Panc1 (cell line): ENCODE results near the gene TOP1. TPM values are rescaled to one million over a fixed set of nuclear protein-coding genes. Genes with fewer than 3 reads are reported as not detected.

Source experiments
- ATAC-seq: fragments of 200-7000 bp; cut with Tn5 transposase; 2 replicates; pipeline ENCODE4 v1.9.1; 2020; ENCODE audit warnings: mild to moderate bottlenecking, moderate library complexity
- BruUV-seq: library from RNA; stranded (reverse); fragments of 400-500 nt; replicated peaks from 2 replicates; lab custom pipeline; 2021; lab: Mats Ljungman, UMichigan
- CTCF ChIA-PET: fragments of 300-600 bp; sonication (Branson Sonifier 250); formaldehyde crosslinking; loops from one replicate; lab custom pipeline; 2022; ENCODE audit warnings: antibody characterized with exemption; lab: Charles Lee
- POLR2A ChIA-PET: fragments of 300-600 bp; sonication (Branson Sonifier 250); formaldehyde crosslinking; loops from one replicate; lab custom pipeline; 2022; ENCODE audit warnings: antibody characterized with exemption; lab: Charles Lee
- DNase-seq: peaks from one replicate; pipeline ENCODE4 v3.0.0-alpha.2; 2010; ENCODE audit warnings: low read depth, low spot score
- H3K27ac ChIP-seq: 2 replicates; pipeline ENCODE4 v1.5.1; 2011; ENCODE audit warnings: mild to moderate bottlenecking, low read length, inconsistent platforms
- H3K27me3 ChIP-seq: fragments of 200-500 bp; sonication (Bioruptor generic); 2 replicates; pipeline ENCODE4 v1.6.0; 2014; ENCODE audit warnings: low read length, inconsistent platforms; ENCODE audit not compliant: control insufficient read depth, insufficient read depth
- H3K36me3 ChIP-seq: fragments of 200-500 bp; sonication (Bioruptor generic); 2 replicates; pipeline ENCODE4 v1.5.1; 2014; ENCODE audit warnings: inconsistent platforms, mild to moderate bottlenecking, low read length, moderate library complexity; ENCODE audit not compliant: control insufficient read depth, insufficient read depth
- H3K4me1 ChIP-seq: 2 replicates; pipeline ENCODE4 v1.5.1; 2011; ENCODE audit warnings: inconsistent platforms, mild to moderate bottlenecking, low read length, moderate library complexity; ENCODE audit not compliant: control insufficient read depth, insufficient read depth
- H3K4me3 ChIP-seq, 2 experiments: 2 replicates each; pipeline ENCODE4 v1.5.1; 2011 to 2012; ENCODE audit warnings: low read depth in 2 of 2, low read length in 2 of 2, mild to moderate bottlenecking in 2 of 2, inconsistent platforms in 1 of 2, moderate library complexity in 1 of 2
- H3K9me3 ChIP-seq: fragments of 200-500 bp; sonication (Bioruptor generic); 2 replicates; pipeline ENCODE4 v1.5.1; 2014; ENCODE audit warnings: low read depth, mild to moderate bottlenecking, inconsistent platforms, low read length, moderate library complexity; ENCODE audit not compliant: control insufficient read depth, insufficient read depth
- POLR2AphosphoS5 ChIP-seq: IDR thresholded peaks from 2 replicates; pipeline ENCODE4 v1.6.1; 2012; ENCODE audit warnings: mild to moderate bottlenecking, low read depth, low read length, moderate library complexity
- SIN3A ChIP-seq: IDR thresholded peaks from 2 replicates; pipeline ENCODE4 v1.6.1; 2012; ENCODE audit warnings: low read depth, mild to moderate bottlenecking, low read length, moderate library complexity, borderline replicate concordance; ENCODE audit not compliant: insufficient read depth
- TCF7L2 ChIP-seq: IDR thresholded peaks from 2 replicates; pipeline ENCODE4 v1.6.1; 2011; ENCODE audit warnings: mild to moderate bottlenecking, low read depth, low read length, inconsistent platforms
- in situ Hi-C: cut with HindIII; loops from 2 replicates; pipeline ENCODE4 v1.10.0; 2016; ENCODE audit warnings: low sequenced_read_pairs, low pct_unique_long_range_greater_than_20kb
- intact Hi-C: fragments of 100-400 bp; cut with micrococcal nuclease; formaldehyde crosslinking; loops from one replicate; pipeline ENCODE4 v1.10.0; 2022; ENCODE audit not compliant: unreplicated experiment
- total RNA-seq: library from RNA; stranded (reverse); gene quantifications from one replicate; pipeline ENCODE4 v1.2.1, GENCODE V29; 2021; ENCODE audit not compliant: unreplicated experiment
- TF ChIP-seq, protein P1 (sequence below): fragments of 450-650 bp; IDR thresholded peaks from 2 replicates; pipeline ENCODE4 v1.5.1; 2017; ENCODE audit warnings: mild to moderate bottlenecking
- TF ChIP-seq, protein P2 (sequence below), 2 experiments: IDR thresholded peaks; 2 replicates each; pipeline ENCODE4 v1.6.1; 2011 to 2012; ENCODE audit warnings: low read depth in 2 of 2, control low read depth in 1 of 2, low read length in 1 of 2, mild to moderate bottlenecking in 1 of 2, moderate library complexity in 1 of 2; ENCODE audit not compliant: insufficient read depth in 1 of 2

Gene TOP1
- total RNA-seq, 1 experiment from 2014 or later: 65.2 TPM

- DNase-seq: no peak
- H3K4me3 ChIP-seq: no peak overlapping the region
- no peak for TF ChIP-seq TCF7L2
- no peaks in the 10 kb centered on the region for H3K27me3 ChIP-seq
- H3K9me3 ChIP-seq: no peaks in the 10 kb centered on the region
- ChIA-PET CTCF (interaction anchor here (1.3 to 1.9 kb wide), 2 partner anchors 61 to 169 kb away, joined by 8 to 24 read pairs; partner anchors contain the start of gene LPIN3), POLR2A (no interaction called here)
- in situ Hi-C loops (no loop called here), intact Hi-C loops (loop anchor here (5.0 kb wide), 1 partner anchor 60 kb away; no protein-coding TSS in a partner anchor)
- no peak overlapping the region for H3K27ac ChIP-seq
- no peaks in the 10 kb centered on the region for H3K4me1 ChIP-seq
- no peak for ATAC-seq
- no TSS peak for BruUV-seq
- H3K36me3 ChIP-seq: no peaks in the 10 kb centered on the region; the same call in 1 of the 2 replicates
Measured at GRCh38 chr20:41171736-41172295, 143.2 kb downstream of the TOP1 start.

GRCh38 chr20:41172296-41173140 lies 143.9 kb downstream of the TOP1 start:
- intact Hi-C loops (loop anchor here (1.0 to 5.0 kb wide), 2 partner anchors 60 to 167 kb away; no protein-coding TSS in a partner anchor), in situ Hi-C loops (no loop called here)
- H3K4me1 ChIP-seq: no peaks in the 10 kb centered on the region
- H3K9me3 ChIP-seq: no peaks in the 10 kb centered on the region
- H3K4me3 ChIP-seq: no peak overlapping the region
- DNase-seq (no peak), ATAC-seq (peak; percentile 42)
- no peaks in the 10 kb centered on the region; the same call in 1 of the 2 replicates for H3K36me3 ChIP-seq
- H3K27me3 ChIP-seq: no peaks in the 10 kb centered on the region
- H3K27ac ChIP-seq: no peak overlapping the region
- TF ChIP-seq POLR2AphosphoS5 (no peak), SIN3A (no peak), TCF7L2 (no peak)
- TF ChIP-seq, protein P1, sequence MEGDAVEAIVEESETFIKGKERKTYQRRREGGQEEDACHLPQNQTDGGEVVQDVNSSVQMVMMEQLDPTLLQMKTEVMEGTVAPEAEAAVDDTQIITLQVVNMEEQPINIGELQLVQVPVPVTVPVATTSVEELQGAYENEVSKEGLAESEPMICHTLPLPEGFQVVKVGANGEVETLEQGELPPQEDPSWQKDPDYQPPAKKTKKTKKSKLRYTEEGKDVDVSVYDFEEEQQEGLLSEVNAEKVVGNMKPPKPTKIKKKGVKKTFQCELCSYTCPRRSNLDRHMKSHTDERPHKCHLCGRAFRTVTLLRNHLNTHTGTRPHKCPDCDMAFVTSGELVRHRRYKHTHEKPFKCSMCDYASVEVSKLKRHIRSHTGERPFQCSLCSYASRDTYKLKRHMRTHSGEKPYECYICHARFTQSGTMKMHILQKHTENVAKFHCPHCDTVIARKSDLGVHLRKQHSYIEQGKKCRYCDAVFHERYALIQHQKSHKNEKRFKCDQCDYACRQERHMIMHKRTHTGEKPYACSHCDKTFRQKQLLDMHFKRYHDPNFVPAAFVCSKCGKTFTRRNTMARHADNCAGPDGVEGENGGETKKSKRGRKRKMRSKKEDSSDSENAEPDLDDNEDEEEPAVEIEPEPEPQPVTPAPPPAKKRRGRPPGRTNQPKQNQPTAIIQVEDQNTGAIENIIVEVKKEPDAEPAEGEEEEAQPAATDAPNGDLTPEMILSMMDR: no peak
- TF ChIP-seq, protein P2, sequence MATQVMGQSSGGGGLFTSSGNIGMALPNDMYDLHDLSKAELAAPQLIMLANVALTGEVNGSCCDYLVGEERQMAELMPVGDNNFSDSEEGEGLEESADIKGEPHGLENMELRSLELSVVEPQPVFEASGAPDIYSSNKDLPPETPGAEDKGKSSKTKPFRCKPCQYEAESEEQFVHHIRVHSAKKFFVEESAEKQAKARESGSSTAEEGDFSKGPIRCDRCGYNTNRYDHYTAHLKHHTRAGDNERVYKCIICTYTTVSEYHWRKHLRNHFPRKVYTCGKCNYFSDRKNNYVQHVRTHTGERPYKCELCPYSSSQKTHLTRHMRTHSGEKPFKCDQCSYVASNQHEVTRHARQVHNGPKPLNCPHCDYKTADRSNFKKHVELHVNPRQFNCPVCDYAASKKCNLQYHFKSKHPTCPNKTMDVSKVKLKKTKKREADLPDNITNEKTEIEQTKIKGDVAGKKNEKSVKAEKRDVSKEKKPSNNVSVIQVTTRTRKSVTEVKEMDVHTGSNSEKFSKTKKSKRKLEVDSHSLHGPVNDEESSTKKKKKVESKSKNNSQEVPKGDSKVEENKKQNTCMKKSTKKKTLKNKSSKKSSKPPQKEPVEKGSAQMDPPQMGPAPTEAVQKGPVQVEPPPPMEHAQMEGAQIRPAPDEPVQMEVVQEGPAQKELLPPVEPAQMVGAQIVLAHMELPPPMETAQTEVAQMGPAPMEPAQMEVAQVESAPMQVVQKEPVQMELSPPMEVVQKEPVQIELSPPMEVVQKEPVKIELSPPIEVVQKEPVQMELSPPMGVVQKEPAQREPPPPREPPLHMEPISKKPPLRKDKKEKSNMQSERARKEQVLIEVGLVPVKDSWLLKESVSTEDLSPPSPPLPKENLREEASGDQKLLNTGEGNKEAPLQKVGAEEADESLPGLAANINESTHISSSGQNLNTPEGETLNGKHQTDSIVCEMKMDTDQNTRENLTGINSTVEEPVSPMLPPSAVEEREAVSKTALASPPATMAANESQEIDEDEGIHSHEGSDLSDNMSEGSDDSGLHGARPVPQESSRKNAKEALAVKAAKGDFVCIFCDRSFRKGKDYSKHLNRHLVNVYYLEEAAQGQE (IDR thresholded peaks at IDR 0.05; ENCODE audit: insufficient read depth in 1 of 2, low read depth in 2 of 2, low read length in 1 of 2): no peak
- ChIA-PET POLR2A (no interaction called here), CTCF (interaction anchor here (0.7 to 1.9 kb wide), 4 partner anchors 15 to 172 kb away, joined by 4 to 24 read pairs (median 6); partner anchors contain the start of gene LPIN3)
- no TSS peak for BruUV-seq
